ENCODE results near the gene CD300E.

GRCh38 chr17:74654742-74655141, 31.2 kb upstream of the CD300E start:
- TF ChIP-seq CTCF (optimal IDR thresholded peaks at IDR 0.05 in 1 of 3, IDR thresholded peaks at IDR 0.05 in 1 of 3, conservative IDR thresholded peaks at IDR 0.05 in 1 of 3; ENCODE audit: extremely low read depth in 1 of 3, insufficient read depth in 2 of 3, low read length in 3 of 3) (no peak), EZH2 (IDR thresholded peaks at IDR 0.05; ENCODE audit: low read length) (no peak)

Data from keratinocyte (primary cell).